HepG2 (cell line): ENCODE results near the gene LHPP. TPM values are rescaled to one million over a fixed set of nuclear protein-coding genes. Genes with fewer than 3 reads are reported as not detected.

Experiments used
- ADNP ChIP-seq: sonication (generic); formaldehyde crosslinking; IDR thresholded peaks from 2 replicates; pipeline ENCODE4 v1.4.0; 2020; ENCODE audit warnings: missing genetic modification reagents
- EED ChIP-seq: sonication (generic); formaldehyde crosslinking; IDR thresholded peaks from 2 replicates; pipeline ENCODE4 v1.5.0; 2020; ENCODE audit warnings: mild to moderate bottlenecking, missing genetic modification reagents
- GABPB1 ChIP-seq: IDR thresholded peaks from 2 replicates; pipeline ENCODE4 v1.6.1; 2016; ENCODE audit warnings: mild to moderate bottlenecking, missing genetic modification reagents, moderate library complexity, missing compliant biosample characterization
- GPN1 ChIP-seq: sonication (generic); formaldehyde crosslinking; IDR thresholded peaks from 2 replicates; pipeline ENCODE4 v1.5.1; 2020; ENCODE audit warnings: missing genetic modification reagents, borderline replicate concordance
- KLF16 ChIP-seq, 2 experiments: sonication (generic) in 1 of 2; formaldehyde crosslinking in 1 of 2; IDR thresholded peaks; 2 replicates each; pipeline versions ENCODE4 v1.6.1 to v1.8.0; 2016 to 2023; ENCODE audit warnings: missing genetic modification reagents in 2 of 2, missing compliant biosample characterization in 1 of 2
- MED8 ChIP-seq: sonication (generic); formaldehyde crosslinking; IDR thresholded peaks from 2 replicates; pipeline ENCODE4 v1.8.1; 2023; ENCODE audit warnings: mild to moderate bottlenecking, missing genetic modification reagents; ENCODE audit not compliant: insufficient replicate concordance
- NRL ChIP-seq: sonication (generic); formaldehyde crosslinking; IDR thresholded peaks from 2 replicates; pipeline ENCODE4 v1.5.0; 2020; ENCODE audit warnings: missing genetic modification reagents, mild to moderate bottlenecking, moderate library complexity, borderline replicate concordance
- RAD21 ChIP-seq: fragments of 450-650 bp; formaldehyde crosslinking; IDR thresholded peaks from 2 replicates; pipeline ENCODE4 v1.5.0; 2020; ENCODE audit warnings: mild to moderate bottlenecking
- RBAK ChIP-seq: sonication (generic); formaldehyde crosslinking; IDR thresholded peaks from 2 replicates; pipeline ENCODE4 v1.5.1; 2020; ENCODE audit warnings: mild to moderate bottlenecking, missing genetic modification reagents
- RBFOX2 ChIP-seq: fragments of 200-400 bp; formaldehyde crosslinking; IDR thresholded peaks from 2 replicates; pipeline ENCODE4 v1.6.1; 2017; ENCODE audit warnings: low read depth, mild to moderate bottlenecking, low read length
- TAF1 ChIP-seq: sonication (generic); formaldehyde crosslinking; IDR thresholded peaks from 2 replicates; pipeline ENCODE4 v1.4.0; 2020; ENCODE audit warnings: missing genetic modification reagents
- ZNF263 ChIP-seq: sonication (generic); formaldehyde crosslinking; IDR thresholded peaks from 2 replicates; pipeline ENCODE4 v1.4.0; 2020; ENCODE audit warnings: missing genetic modification reagents
- ZNF501 ChIP-seq: sonication (generic); formaldehyde crosslinking; IDR thresholded peaks from 2 replicates; pipeline ENCODE4 v1.5.1; 2020; ENCODE audit warnings: mild to moderate bottlenecking, moderate library complexity, missing genetic modification reagents
- ZNF598 ChIP-seq: sonication (generic); formaldehyde crosslinking; IDR thresholded peaks from 2 replicates; pipeline ENCODE4 v1.5.1; 2020; ENCODE audit warnings: mild to moderate bottlenecking, missing genetic modification reagents, borderline replicate concordance
- ZNF746 ChIP-seq: sonication (generic); formaldehyde crosslinking; IDR thresholded peaks from 2 replicates; pipeline ENCODE4 v1.8.0; 2022; ENCODE audit warnings: mild to moderate bottlenecking, missing genetic modification reagents
- ZNF747 ChIP-seq: sonication (generic); formaldehyde crosslinking; IDR thresholded peaks from 2 replicates; pipeline ENCODE4 v1.8.1; 2023; ENCODE audit warnings: missing genetic modification reagents, mild to moderate bottlenecking, borderline replicate concordance
- polyA plus RNA-seq, 8 experiments: library from polyadenylated mRNA; depleted of rRNA in 3 of 8; stranded (reverse) in 7 of 8; unstranded in 1 of 8; fragments of >200 nt; fragmentation: Illumina TruSeq in 4 of 8; extraction: Trizol in 4 of 8; gene quantifications; 2 replicates each; pipeline versions ENCODE4 v1.2.1 to v1.2.3, GENCODE V29; 2011 to 2016; ENCODE audit warnings: low read depth in 4 of 8, missing spikeins in 1 of 8, mixed read lengths in 1 of 8; ENCODE audit not compliant: insufficient read depth in 1 of 8
- total RNA-seq, 5 experiments: library from RNA; depleted of rRNA; stranded (reverse); fragments of >200 nt; fragmentation: Illumina TruSeq; extraction: Trizol; gene quantifications; 2 replicates each; pipeline ENCODE4 v1.2.3, GENCODE V29; 2016; ENCODE audit warnings: low read depth in 1 of 5
- TF ChIP-seq, protein P1 (sequence below): IDR thresholded peaks from 2 replicates; pipeline ENCODE4 v1.6.1; 2016; ENCODE audit warnings: missing genetic modification reagents, missing compliant biosample characterization
- TF ChIP-seq, protein P2 (sequence below): IDR thresholded peaks from 2 replicates; pipeline ENCODE4 v1.6.1; 2016; ENCODE audit warnings: missing compliant biosample characterization, missing genetic modification reagents, borderline replicate concordance
- TF ChIP-seq, protein P3 (sequence below): sonication (generic); formaldehyde crosslinking; IDR thresholded peaks from one replicate; pipeline ENCODE4 v1.5.1; 2020; ENCODE audit warnings: mild to moderate bottlenecking, missing genetic modification reagents; ENCODE audit errors: not compliant biosample characterization

LHPP gene
- total and polyA plus RNA-seq, 2 of the 13 experiments (the other 11 are each of a cell fraction or from before 2014, with no cell fraction given) = 5.2 to 13.1 TPM

DNA sequence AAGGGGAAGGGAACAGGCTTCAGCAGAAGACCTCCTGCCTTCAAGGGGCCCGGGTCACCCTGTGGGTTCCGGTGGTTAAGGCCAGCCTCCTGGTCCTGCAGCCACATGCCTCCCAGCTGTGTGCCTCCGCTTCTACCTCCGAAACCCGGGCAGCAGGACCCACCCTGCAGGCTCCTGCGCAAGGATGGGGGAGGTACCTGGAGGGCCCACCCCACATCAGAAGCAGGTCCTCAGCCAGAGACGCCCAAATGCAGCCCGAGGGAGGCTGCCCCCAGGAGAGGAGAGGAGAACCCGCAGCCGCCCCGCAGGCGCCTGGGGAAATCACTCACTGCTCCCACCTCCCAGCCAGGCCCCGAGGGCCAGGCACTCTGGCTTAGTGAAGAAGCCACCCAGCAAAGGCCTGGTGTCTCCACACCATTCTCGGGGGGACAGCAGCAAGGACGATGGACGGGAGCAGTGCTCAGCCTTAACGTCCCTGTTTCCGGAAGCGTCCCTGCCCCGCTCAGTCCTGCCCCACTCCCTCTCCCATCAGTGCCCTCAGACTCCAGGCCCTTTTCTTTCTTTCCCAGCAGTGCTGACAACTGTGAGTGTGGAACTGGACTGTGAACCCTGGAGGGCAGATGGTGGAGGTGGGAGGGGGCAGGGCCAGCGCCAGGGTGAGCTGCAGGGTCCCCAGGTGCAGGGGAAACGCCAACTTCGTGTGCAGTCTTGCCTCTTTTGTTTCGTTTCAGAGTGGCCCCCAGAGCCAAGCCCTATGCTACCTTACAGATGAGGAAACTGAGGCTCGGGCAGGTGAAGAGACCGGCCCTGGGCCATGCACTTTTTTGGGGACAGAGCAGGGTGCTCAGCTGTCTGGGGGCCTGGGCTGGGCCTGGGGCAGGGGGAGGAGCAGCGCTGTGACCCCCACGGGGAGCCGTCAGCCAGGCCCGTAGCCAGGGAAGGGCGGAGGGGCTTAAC lies 144.5 kb downstream of the LHPP start (continued):
- TF ChIP-seq, protein P1, sequence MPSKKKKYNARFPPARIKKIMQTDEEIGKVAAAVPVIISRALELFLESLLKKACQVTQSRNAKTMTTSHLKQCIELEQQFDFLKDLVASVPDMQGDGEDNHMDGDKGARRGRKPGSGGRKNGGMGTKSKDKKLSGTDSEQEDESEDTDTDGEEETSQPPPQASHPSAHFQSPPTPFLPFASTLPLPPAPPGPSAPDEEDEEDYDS = peak; percentile 70; the same call in 1 of the 2 replicates
- TF ChIP-seq RBAK (CRISPR knock-in tag) (peak; percentile 70; the same call in 1 of the 2 replicates), ADNP (CRISPR knock-in tag) (no peak), MED8 (CRISPR knock-in tag) (no peak), EED (CRISPR knock-in tag) (no peak), ZNF747 (CRISPR knock-in tag) (peak; percentile 80; the same call in 1 of the 2 replicates), GPN1 (CRISPR knock-in tag) (no peak), ZNF598 (CRISPR knock-in tag) (0 out of 2 replicates have a peak, but pooled peaks have one; percentile 21), NRL (CRISPR knock-in tag) (no peak), TAF1 (CRISPR knock-in tag) (peak; percentile 57; the same call in 1 of the 2 replicates), ZNF501 (CRISPR knock-in tag) (peak; percentile 51; the same call in 1 of the 2 replicates), KLF16 (CRISPR knock-in tag; IDR thresholded peaks at IDR 0.05) (peak in 1 of 2 experiments; percentile 50; a peak in 1 of 4 replicates), RBFOX2 (peak; percentile 54), ZNF746 (CRISPR knock-in tag) (0 out of 2 replicates have a peak, but pooled peaks have one; percentile 35), RAD21 (CRISPR knock-in tag) (no peak), GABPB1 (peak; percentile 71), ZNF263 (peak; percentile 51; the same call in 1 of the 2 replicates)
- TF ChIP-seq, protein P2, sequence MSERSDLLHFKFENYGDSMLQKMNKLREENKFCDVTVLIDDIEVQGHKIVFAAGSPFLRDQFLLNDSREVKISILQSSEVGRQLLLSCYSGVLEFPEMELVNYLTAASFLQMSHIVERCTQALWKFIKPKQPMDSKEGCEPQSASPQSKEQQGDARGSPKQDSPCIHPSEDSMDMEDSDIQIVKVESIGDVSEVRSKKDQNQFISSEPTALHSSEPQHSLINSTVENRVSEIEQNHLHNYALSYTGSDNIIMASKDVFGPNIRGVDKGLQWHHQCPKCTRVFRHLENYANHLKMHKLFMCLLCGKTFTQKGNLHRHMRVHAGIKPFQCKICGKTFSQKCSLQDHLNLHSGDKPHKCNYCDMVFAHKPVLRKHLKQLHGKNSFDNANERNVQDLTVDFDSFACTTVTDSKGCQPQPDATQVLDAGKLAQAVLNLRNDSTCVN (CRISPR knock-in tag) = no peak
- TF ChIP-seq, protein P3, sequence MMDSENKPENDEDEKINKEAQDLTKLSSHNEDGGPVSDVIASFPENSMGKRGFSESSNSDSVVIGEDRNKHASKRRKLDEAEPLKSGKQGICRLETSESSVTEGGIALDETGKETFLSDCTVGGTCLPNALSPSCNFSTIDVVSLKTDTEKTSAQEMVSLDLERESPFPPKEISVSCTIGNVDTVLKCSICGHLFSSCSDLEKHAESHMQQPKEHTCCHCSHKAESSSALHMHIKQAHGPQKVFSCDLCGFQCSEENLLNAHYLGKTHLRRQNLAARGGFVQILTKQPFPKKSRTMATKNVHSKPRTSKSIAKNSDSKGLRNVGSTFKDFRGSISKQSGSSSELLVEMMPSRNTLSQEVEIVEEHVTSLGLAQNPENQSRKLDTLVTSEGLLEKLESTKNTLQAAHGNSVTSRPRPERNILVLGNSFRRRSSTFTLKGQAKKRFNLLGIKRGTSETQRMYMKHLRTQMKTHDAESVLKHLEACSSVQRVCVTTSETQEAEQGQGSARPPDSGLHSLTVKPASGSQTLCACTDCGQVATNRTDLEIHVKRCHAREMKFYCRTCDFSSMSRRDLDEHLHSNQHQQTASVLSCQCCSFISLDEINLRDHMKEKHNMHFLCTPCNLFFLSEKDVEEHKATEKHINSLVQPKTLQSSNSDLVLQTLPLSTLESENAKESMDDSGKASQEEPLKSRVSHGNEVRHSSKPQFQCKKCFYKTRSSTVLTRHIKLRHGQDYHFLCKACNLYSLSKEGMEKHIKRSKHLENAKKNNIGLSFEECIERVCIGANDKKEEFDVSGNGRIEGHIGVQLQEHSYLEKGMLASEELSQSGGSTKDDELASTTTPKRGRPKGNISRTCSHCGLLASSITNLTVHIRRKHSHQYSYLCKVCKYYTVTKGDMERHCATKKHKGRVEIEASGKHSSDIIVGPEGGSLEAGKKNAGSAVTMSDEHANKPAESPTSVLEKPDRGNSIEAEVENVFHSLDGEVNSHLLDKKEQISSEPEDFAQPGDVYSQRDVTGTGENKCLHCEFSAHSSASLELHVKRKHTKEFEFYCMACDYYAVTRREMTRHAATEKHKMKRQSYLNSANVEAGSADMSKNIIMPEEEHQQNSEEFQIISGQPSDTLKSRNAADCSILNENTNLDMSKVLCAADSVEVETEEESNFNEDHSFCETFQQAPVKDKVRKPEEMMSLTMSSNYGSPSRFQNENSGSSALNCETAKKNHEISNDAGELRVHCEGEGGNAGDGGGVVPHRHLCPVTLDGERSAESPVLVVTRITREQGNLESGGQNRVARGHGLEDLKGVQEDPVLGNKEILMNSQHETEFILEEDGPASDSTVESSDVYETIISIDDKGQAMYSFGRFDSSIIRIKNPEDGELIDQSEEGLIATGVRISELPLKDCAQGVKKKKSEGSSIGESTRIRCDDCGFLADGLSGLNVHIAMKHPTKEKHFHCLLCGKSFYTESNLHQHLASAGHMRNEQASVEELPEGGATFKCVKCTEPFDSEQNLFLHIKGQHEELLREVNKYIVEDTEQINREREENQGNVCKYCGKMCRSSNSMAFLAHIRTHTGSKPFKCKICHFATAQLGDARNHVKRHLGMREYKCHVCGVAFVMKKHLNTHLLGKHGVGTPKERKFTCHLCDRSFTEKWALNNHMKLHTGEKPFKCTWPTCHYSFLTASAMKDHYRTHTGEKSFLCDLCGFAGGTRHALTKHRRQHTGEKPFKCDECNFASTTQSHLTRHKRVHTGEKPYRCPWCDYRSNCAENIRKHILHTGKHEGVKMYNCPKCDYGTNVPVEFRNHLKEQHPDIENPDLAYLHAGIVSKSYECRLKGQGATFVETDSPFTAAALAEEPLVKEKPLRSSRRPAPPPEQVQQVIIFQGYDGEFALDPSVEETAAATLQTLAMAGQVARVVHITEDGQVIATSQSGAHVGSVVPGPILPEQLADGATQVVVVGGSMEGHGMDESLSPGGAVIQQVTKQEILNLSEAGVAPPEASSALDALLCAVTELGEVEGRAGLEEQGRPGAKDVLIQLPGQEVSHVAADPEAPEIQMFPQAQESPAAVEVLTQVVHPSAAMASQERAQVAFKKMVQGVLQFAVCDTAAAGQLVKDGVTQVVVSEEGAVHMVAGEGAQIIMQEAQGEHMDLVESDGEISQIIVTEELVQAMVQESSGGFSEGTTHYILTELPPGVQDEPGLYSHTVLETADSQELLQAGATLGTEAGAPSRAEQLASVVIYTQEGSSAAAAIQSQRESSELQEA (CRISPR knock-in tag) = no peak
